HepG2 (cell line): Measurements from ENCODE around the gene TMCC2. TPM values are rescaled to one million over a fixed set of nuclear protein-coding genes. Genes with fewer than 3 reads are reported as not detected.

Experiments
- ARNTL ChIP-seq: sonication (generic); formaldehyde crosslinking; IDR thresholded peaks from 2 replicates; pipeline ENCODE4 v1.4.0; 2020; ENCODE audit warnings: mild to moderate bottlenecking, missing genetic modification reagents
- GPBP1L1 ChIP-seq: sonication (generic); formaldehyde crosslinking; IDR thresholded peaks from 2 replicates; pipeline ENCODE4 v1.5.0; 2020; ENCODE audit warnings: mild to moderate bottlenecking, missing genetic modification reagents
- JUN ChIP-seq: sonication (generic); formaldehyde crosslinking; IDR thresholded peaks from 2 replicates; pipeline ENCODE4 v1.4.0; 2020; ENCODE audit warnings: mild to moderate bottlenecking, missing genetic modification reagents
- NFAT5 ChIP-seq: sonication (generic); formaldehyde crosslinking; IDR thresholded peaks from 2 replicates; pipeline ENCODE4 v1.4.0; 2020; ENCODE audit warnings: missing genetic modification reagents
- NFE2 ChIP-seq: sonication (generic); formaldehyde crosslinking; IDR thresholded peaks from 2 replicates; pipeline ENCODE4 v1.4.0; 2020; ENCODE audit warnings: missing genetic modification reagents
- NR0B2 ChIP-seq: sonication (generic); formaldehyde crosslinking; IDR thresholded peaks from 2 replicates; pipeline ENCODE4 v1.4.0; 2020; ENCODE audit warnings: mild to moderate bottlenecking, missing genetic modification reagents
- PPARG ChIP-seq: conservative IDR thresholded peaks from 2 replicates; pipeline ENCODE4 v1.6.1; 2016; ENCODE audit warnings: missing biosample characterization, missing genetic modification reagents
- PREB ChIP-seq: sonication (generic); formaldehyde crosslinking; IDR thresholded peaks from 2 replicates; pipeline ENCODE4 v1.4.0; 2020; ENCODE audit warnings: missing genetic modification reagents
- RFX3 ChIP-seq: IDR thresholded peaks from 2 replicates; pipeline ENCODE4 v1.6.1; 2016; ENCODE audit warnings: missing biosample characterization, missing genetic modification reagents
- RFXANK ChIP-seq: IDR thresholded peaks from 2 replicates; pipeline ENCODE4 v1.6.1; 2016
- SMAD1 ChIP-seq: sonication (generic); formaldehyde crosslinking; IDR thresholded peaks from 2 replicates; pipeline ENCODE4 v1.4.0; 2020; ENCODE audit warnings: missing genetic modification reagents, low read depth, mild to moderate bottlenecking, borderline replicate concordance
- SRSF9 ChIP-seq: fragments of 200-400 bp; formaldehyde crosslinking; IDR thresholded peaks from 2 replicates; pipeline ENCODE4 v1.6.1; 2018; ENCODE audit warnings: borderline replicate concordance, mild to moderate bottlenecking, low read depth, low read length; ENCODE audit not compliant: insufficient read depth, poor library complexity, severe bottlenecking
- TBL1XR1 ChIP-seq: fragments of 150-350 bp; IDR thresholded peaks from 2 replicates; pipeline ENCODE4 v1.6.1; 2014; ENCODE audit warnings: borderline replicate concordance, low read length; ENCODE audit not compliant: partially characterized antibody
- ZBED4 ChIP-seq: sonication (generic); formaldehyde crosslinking; IDR thresholded peaks from 2 replicates; pipeline ENCODE4 v1.4.0; 2020; ENCODE audit warnings: missing genetic modification reagents, borderline replicate concordance
- ZFP36L1 ChIP-seq: sonication (generic); formaldehyde crosslinking; IDR thresholded peaks from 2 replicates; pipeline ENCODE4 v1.8.0; 2022; ENCODE audit warnings: mild to moderate bottlenecking, missing genetic modification reagents, moderate library complexity
- ZNF232 ChIP-seq: sonication (generic); formaldehyde crosslinking; IDR thresholded peaks from 2 replicates; pipeline ENCODE4 v1.4.0; 2020; ENCODE audit warnings: missing genetic modification reagents, borderline replicate concordance
- ZNF616 ChIP-seq: sonication (generic); formaldehyde crosslinking; IDR thresholded peaks from 2 replicates; pipeline ENCODE4 v1.5.0; 2020; ENCODE audit warnings: low read depth, mild to moderate bottlenecking, missing genetic modification reagents
- polyA plus RNA-seq, 8 experiments: library from polyadenylated mRNA; depleted of rRNA in 3 of 8; stranded (reverse) in 7 of 8; unstranded in 1 of 8; fragments of >200 nt; fragmentation: Illumina TruSeq in 4 of 8; extraction: Trizol in 4 of 8; gene quantifications; 2 replicates each; pipeline versions ENCODE4 v1.2.1 to v1.2.3, GENCODE V29; 2011 to 2016; ENCODE audit warnings: low read depth in 4 of 8, missing spikeins in 1 of 8, mixed read lengths in 1 of 8; ENCODE audit not compliant: insufficient read depth in 1 of 8
- total RNA-seq, 5 experiments: library from RNA; depleted of rRNA; stranded (reverse); fragments of >200 nt; fragmentation: Illumina TruSeq; extraction: Trizol; gene quantifications; 2 replicates each; pipeline ENCODE4 v1.2.3, GENCODE V29; 2016; ENCODE audit warnings: low read depth in 1 of 5

Gene TMCC2
- total and polyA plus RNA-seq, 2 of the 13 experiments (the other 11 are each of a cell fraction or from before 2014, with no cell fraction given) = 0.12 to 0.24 TPM

- no peak for TF ChIP-seq NFAT5
- TF ChIP-seq SMAD1 (CRISPR knock-in tag) = no peak
- TF ChIP-seq RFXANK (CRISPR knock-in tag) = peak; percentile 34; the same call in 1 of the 2 replicates
- no peak for TF ChIP-seq GPBP1L1 (CRISPR knock-in tag)
- no peak for TF ChIP-seq RFX3 (CRISPR knock-in tag)
- TF ChIP-seq JUN = no peak
- TF ChIP-seq ZBED4 = no peak
- TF ChIP-seq SRSF9 = no peak
- no peak for TF ChIP-seq NFE2 (CRISPR knock-in tag)
- TF ChIP-seq ARNTL (CRISPR knock-in tag) = no peak
- TF ChIP-seq TBL1XR1 = no peak
- TF ChIP-seq ZFP36L1 (CRISPR knock-in tag) = no peak
- TF ChIP-seq PREB (CRISPR knock-in tag) = no peak
- TF ChIP-seq ZNF232 (CRISPR knock-in tag) = no peak
- TF ChIP-seq PPARG (CRISPR knock-in tag) = no peak
- 0 out of 2 replicates have a peak, but pooled peaks have one; percentile 34 for TF ChIP-seq NR0B2 (CRISPR knock-in tag)
- TF ChIP-seq ZNF616 (CRISPR knock-in tag) = no peak
Observed at GRCh38 chr1:205321162-205321958, 93.6 kb downstream of the TMCC2 start, which contains the start of gene NUAK2 (continued).
